ENCODE results near the gene NUDT3. TPM values are rescaled to one million over a fixed set of nuclear protein-coding genes. Genes with fewer than 3 reads are reported as not detected.

NUDT3 gene
- total and polyA plus RNA-seq, 2 experiments from 2014 or later, result 12.1 to 31.1 TPM

- H3K36me3 ChIP-seq (ENCODE audit: insufficient read depth), result peaks cover 41% of the 10 kb centered on the region
- peak overlapping the region; percentile 73 for H3K4me3 ChIP-seq
- TF ChIP-seq POLR2AphosphoS5 (IDR thresholded peaks at IDR 0.05; ENCODE audit: low read depth) (peak; percentile 47; the same call in 1 of the 2 replicates), EZH2phosphoT487 (IDR thresholded peaks at IDR 0.05; ENCODE audit: unreplicated experiment) (no peak), EZH2 (IDR thresholded peaks at IDR 0.05; ENCODE audit: low read depth, unreplicated experiment) (no peak), CTCF (conservative IDR thresholded peaks at IDR 0.05; ENCODE audit: low read depth in 2 of 2) (peak; percentile 30 to 33)
- H3K4me1 ChIP-seq (ENCODE audit: insufficient read depth), result peaks cover 59% of the 10 kb centered on the region
- DNase-seq (ENCODE audit: low spot score), result peak; percentile 71
- H3K27ac Mint-ChIP-seq, result peak overlapping the region; percentile 98
- H3K4me3 Mint-ChIP-seq, result peak overlapping the region; percentile 98
- peaks cover 64% of the 10 kb centered on the region for H3K79me2 ChIP-seq (replicated peaks; ENCODE audit: insufficient read depth)
- ATAC-seq, result peak; percentile 2
- H3F3A ChIP-seq (replicated peaks; ENCODE audit: low read depth), result peaks cover 66% of the 10 kb centered on the region
- H3K36me3 Mint-ChIP-seq (ENCODE audit: low read depth), result peaks cover 49% of the 10 kb centered on the region
- peaks cover 50% of the 10 kb centered on the region for H3K27me3 Mint-ChIP-seq (ENCODE audit: insufficient read depth, low read depth, poor library complexity)
- no peaks in the 10 kb centered on the region for H3K9me2 ChIP-seq (ENCODE audit: insufficient read depth)
- H3K27ac ChIP-seq (ENCODE audit: low read depth), result peak overlapping the region; percentile 97
- H4K20me1 ChIP-seq (replicated peaks; ENCODE audit: insufficient read depth), result peaks cover 50% of the 10 kb centered on the region
- H3K4me1 Mint-ChIP-seq, result peaks cover 54% of the 10 kb centered on the region
- peaks cover 7% of the 10 kb centered on the region; the same call in 2 of the 3 replicates for H3K9me3 Mint-ChIP-seq
- H3K27me3 ChIP-seq (ENCODE audit: insufficient read depth), result no peaks in the 10 kb centered on the region
- H2AFZ ChIP-seq, result no peak overlapping the region
- H3K4me2 ChIP-seq, result peak overlapping the region; percentile 92
These were observed 154.5 kb downstream of the NUDT3 start for GRCh38 chr6:34237722-34238584.

- H3K79me2 ChIP-seq (replicated peaks; ENCODE audit: insufficient read depth), result peaks cover 60% of the 10 kb centered on the region
- H3K27me3 ChIP-seq (ENCODE audit: insufficient read depth), result no peaks in the 10 kb centered on the region
- no peak for ATAC-seq
- TF ChIP-seq EZH2phosphoT487 (IDR thresholded peaks at IDR 0.05; ENCODE audit: unreplicated experiment) (no peak), STAT1 (IDR thresholded peaks at IDR 0.05; ENCODE audit: unreplicated experiment) (no peak), POLR2AphosphoS5 (IDR thresholded peaks at IDR 0.05; ENCODE audit: low read depth) (no peak), CREB1 (CRISPR knock-in tag; IDR thresholded peaks at IDR 0.05; ENCODE audit: low read depth) (no peak), ETS1 (IDR thresholded peaks at IDR 0.05) (no peak)
- no peak overlapping the region for H3K27ac Mint-ChIP-seq
- DNase-seq (ENCODE audit: low spot score), result no peak
- H3K9me2 ChIP-seq (ENCODE audit: insufficient read depth), result no peaks in the 10 kb centered on the region
- peaks cover 35% of the 10 kb centered on the region for H3K36me3 ChIP-seq (ENCODE audit: insufficient read depth)
- peaks cover 42% of the 10 kb centered on the region for H3K36me3 Mint-ChIP-seq (ENCODE audit: low read depth)
- H3K4me1 Mint-ChIP-seq, result peaks cover 51% of the 10 kb centered on the region
- H3K4me2 ChIP-seq, result peak overlapping the region; percentile 92
- peaks cover 59% of the 10 kb centered on the region for H3F3A ChIP-seq (replicated peaks; ENCODE audit: low read depth)
- peaks cover 57% of the 10 kb centered on the region for H3K4me1 ChIP-seq (ENCODE audit: insufficient read depth)
- H2AFZ ChIP-seq, result no peak overlapping the region
- peaks cover 43% of the 10 kb centered on the region for H4K20me1 ChIP-seq (replicated peaks; ENCODE audit: insufficient read depth)
- peak overlapping the region; percentile 97 for H3K4me3 ChIP-seq
- H3K9me3 Mint-ChIP-seq, result peaks cover 7% of the 10 kb centered on the region; the same call in 2 of the 3 replicates
- peaks cover 45% of the 10 kb centered on the region for H3K27me3 Mint-ChIP-seq (ENCODE audit: insufficient read depth, low read depth, poor library complexity)
- peak overlapping the region; percentile 98; the same call in 2 of the 3 replicates for H3K4me3 Mint-ChIP-seq
- peak overlapping the region; percentile 97 for H3K27ac ChIP-seq (ENCODE audit: low read depth)
These were observed 155.2 kb downstream of the NUDT3 start for GRCh38 chr6:34237316-34237721.
